Mesenchymal stem cell (in vitro differentiated cells and primary cell): ENCODE measurements around the gene SETX.
A peak's percentile ranks its signal among the peaks of the same experiment; 100 is the strongest.
"Not testable (repeated sequence)": the region's sequence is repeated elsewhere in the genome, so short reads cannot be mapped to it uniquely, and the experiment has no call there.

Experiments used
- DNase-seq: peaks from one replicate; pipeline ENCODE4 v3.0.0-alpha.2; 2013
- H2AFZ ChIP-seq: one replicate; pipeline ENCODE4 v1.6.1; 2013; ENCODE audit warnings: low read depth, mild to moderate bottlenecking, control low read depth, inconsistent platforms, low read length, moderate library complexity
- H2AK5ac ChIP-seq: 2 replicates; pipeline ENCODE4 v1.6.1; 2013; ENCODE audit warnings: low read length, moderate library complexity, mild to moderate bottlenecking, inconsistent platforms; ENCODE audit not compliant: severe bottlenecking
- H2BK120ac ChIP-seq: one replicate; pipeline ENCODE4 v1.6.1; 2013; ENCODE audit warnings: low read depth, mild to moderate bottlenecking, inconsistent platforms, low read length, moderate library complexity
- H2BK12ac ChIP-seq, 2 experiments: one replicate each; pipeline ENCODE4 v1.6.1; 2013; ENCODE audit warnings: inconsistent platforms in 2 of 2, low read length in 2 of 2, mild to moderate bottlenecking in 2 of 2, moderate library complexity in 2 of 2, control low read depth in 1 of 2
- H2BK15ac ChIP-seq: one replicate; pipeline ENCODE4 v1.6.1; 2013; ENCODE audit warnings: mild to moderate bottlenecking, low read depth, inconsistent platforms; ENCODE audit not compliant: poor library complexity, severe bottlenecking
- H2BK5ac ChIP-seq: 2 replicates; pipeline ENCODE4 v1.6.1; 2013; ENCODE audit warnings: low read depth, mild to moderate bottlenecking, low read length, control low read depth, inconsistent platforms; ENCODE audit not compliant: poor library complexity, severe bottlenecking
- H3K14ac ChIP-seq, 2 experiments: one replicate each; pipeline ENCODE4 v1.6.1; 2013; ENCODE audit warnings: inconsistent platforms in 2 of 2, low read length in 2 of 2, control low read depth in 1 of 2, mild to moderate bottlenecking in 1 of 2, moderate library complexity in 1 of 2
- H3K18ac ChIP-seq, 2 experiments: one replicate each; pipeline ENCODE4 v1.6.1; 2013; ENCODE audit warnings: inconsistent platforms in 2 of 2, low read length in 2 of 2, control low read depth in 1 of 2, low read depth in 1 of 2, mild to moderate bottlenecking in 1 of 2
- H3K23ac ChIP-seq, 2 experiments: one replicate each; pipeline ENCODE4 v1.6.1; 2013; ENCODE audit warnings: inconsistent platforms in 2 of 2, low read length in 2 of 2, mild to moderate bottlenecking in 2 of 2, moderate library complexity in 2 of 2, control low read depth in 1 of 2
- H3K27ac ChIP-seq: 2 replicates; pipeline ENCODE4 v1.5.1; 2013; ENCODE audit warnings: mild to moderate bottlenecking, moderate library complexity, low read length, control low read depth, inconsistent platforms; ENCODE audit not compliant: poor library complexity, severe bottlenecking
- H3K27me3 ChIP-seq, 2 experiments: 2 replicates each; pipeline versions ENCODE4 v1.6.1 to v1.7.0; 2013; ENCODE audit warnings: low read length in 2 of 2, mild to moderate bottlenecking in 2 of 2, moderate library complexity in 2 of 2, control low read depth in 1 of 2, inconsistent platforms in 1 of 2; ENCODE audit not compliant: control insufficient read depth in 1 of 2, insufficient read depth in 1 of 2
- H3K36me3 ChIP-seq, 2 experiments: 2 replicates each; pipeline versions ENCODE4 v1.6.1 to v1.7.0; 2013; ENCODE audit warnings: low read length in 2 of 2, control low read depth in 1 of 2, inconsistent platforms in 1 of 2, low read depth in 1 of 2, mild to moderate bottlenecking in 1 of 2; ENCODE audit not compliant: insufficient read depth in 2 of 2, control insufficient read depth in 1 of 2
- H3K4ac ChIP-seq, 2 experiments: one replicate each; pipeline ENCODE4 v1.6.1; 2013; ENCODE audit warnings: inconsistent platforms in 2 of 2, low read length in 2 of 2, mild to moderate bottlenecking in 2 of 2, moderate library complexity in 2 of 2, control low read depth in 1 of 2, low read depth in 1 of 2
- H3K4me1 ChIP-seq: 2 replicates; pipeline ENCODE4 v1.6.1; 2013; ENCODE audit warnings: low read depth, low read length, control low read depth; ENCODE audit not compliant: control insufficient read depth, insufficient read depth
- H3K4me2 ChIP-seq: 2 replicates; pipeline ENCODE4 v1.6.1; 2013; ENCODE audit warnings: low read length, mild to moderate bottlenecking, inconsistent platforms; ENCODE audit not compliant: poor library complexity, severe bottlenecking
- H3K4me3 ChIP-seq, 2 experiments: 2 replicates each; pipeline versions ENCODE4 v1.5.1 to v1.7.0; 2013; ENCODE audit warnings: low read length in 2 of 2, mild to moderate bottlenecking in 2 of 2, control low read depth in 1 of 2, low read depth in 1 of 2; ENCODE audit not compliant: insufficient read depth in 1 of 2
- H3K79me1 ChIP-seq: replicated peaks from 2 replicates; pipeline ENCODE4 v1.6.1; 2013; ENCODE audit warnings: mild to moderate bottlenecking, control low read depth, low read length, inconsistent platforms; ENCODE audit not compliant: poor library complexity, severe bottlenecking
- H3K9ac ChIP-seq: 2 replicates; pipeline ENCODE4 v1.7.0; 2013; ENCODE audit warnings: mild to moderate bottlenecking, low read length, moderate library complexity
- H3K9me3 ChIP-seq: 2 replicates; pipeline ENCODE4 v1.7.0; 2013; ENCODE audit warnings: mild to moderate bottlenecking, low read length; ENCODE audit not compliant: control insufficient read depth
- H4K8ac ChIP-seq: one replicate; pipeline ENCODE4 v1.6.1; 2013; ENCODE audit warnings: inconsistent platforms, mild to moderate bottlenecking, low read length, moderate library complexity
- H4K91ac ChIP-seq: one replicate; pipeline ENCODE4 v1.6.1; 2013; ENCODE audit warnings: mild to moderate bottlenecking, low read length, inconsistent platforms
- WGBS: methylation state at CpG from one replicate; pipeline ENCODE4 v1.1.7; 2013; ENCODE audit warnings: mixed read lengths; 5-methylcytosine and 5-hydroxymethylcytosine counted together

SETX gene

DNA sequence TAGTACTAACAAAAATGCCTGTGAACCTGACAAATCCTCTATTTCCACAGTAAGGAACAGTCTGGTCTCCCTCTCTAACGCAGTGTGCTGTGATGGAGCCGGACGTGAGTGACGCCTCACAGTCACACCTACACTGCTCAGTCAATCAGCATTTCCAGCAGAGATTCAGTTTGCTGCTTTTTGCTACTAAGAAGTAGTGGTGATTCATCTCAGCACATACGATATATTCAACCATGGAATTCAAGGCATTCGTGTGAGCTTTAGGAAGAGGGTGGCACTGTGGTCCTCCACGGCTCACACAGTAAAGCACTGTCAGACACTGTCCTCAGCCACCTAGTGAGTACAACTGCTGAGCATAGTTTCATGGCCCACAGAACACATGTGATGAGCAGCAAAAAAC, 70.9 kb downstream of the SETX start:
- Histone ChIP-seq H2AFZ (no peak overlapping the region), H3K14ac (no peak overlapping the region), H3K4me2 (no peak overlapping the region), H2BK5ac (no peak overlapping the region), H3K9me3 (no peaks in the 10 kb centered on the region), H2BK12ac (no peak overlapping the region), H3K4ac (no peak overlapping the region), H3K27me3 (no peaks in the 10 kb centered on the region), H3K4me1 (peaks cover 2% of the 10 kb centered on the region), H3K9ac (no peak overlapping the region), H2AK5ac (no peak overlapping the region), H4K8ac (no peak overlapping the region), H3K18ac (no peak overlapping the region), H3K23ac (no peak overlapping the region), H3K79me1 (peaks cover 25% of the 10 kb centered on the region), H3K27ac (peak overlapping the region; percentile 4), H2BK120ac (no peak overlapping the region), H3K4me3 (no peak overlapping the region), H2BK15ac (no peak overlapping the region), H4K91ac (no peak overlapping the region), H3K36me3 (peaks cover 37 to 88% of the 10 kb centered on the region in 2 experiments)
- DNase-seq, result peak; percentile 11
- WGBS, result 86% methylated on average over 7 of the region's 7 CpGs

DNA sequence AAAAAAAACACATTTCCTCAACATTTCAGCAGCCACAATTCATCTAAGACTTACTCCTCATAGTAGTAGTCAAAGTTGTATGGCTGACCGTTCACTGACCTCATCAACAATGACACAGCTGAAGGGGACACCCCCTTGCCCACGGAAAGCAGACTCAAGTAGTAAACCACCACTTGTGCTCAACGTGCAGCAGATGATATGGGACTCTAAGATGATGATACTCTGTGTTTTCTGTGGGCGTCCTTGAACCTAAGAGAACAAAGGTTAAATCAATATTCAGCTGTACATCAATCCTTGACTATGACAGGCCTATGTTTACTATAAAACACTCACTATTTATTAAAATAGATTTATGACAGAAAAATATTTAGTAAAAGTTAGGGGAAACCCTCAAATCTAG, 71.6 kb downstream of the SETX start:
- Histone ChIP-seq H3K23ac (no peak overlapping the region), H2AFZ (no peak overlapping the region), H3K9ac (no peak overlapping the region), H3K9me3 (no peaks in the 10 kb centered on the region), H3K4ac (no peak overlapping the region), H3K27ac (no peak overlapping the region), H2BK12ac (no peak overlapping the region), H2BK120ac (no peak overlapping the region), H3K4me2 (no peak overlapping the region), H3K18ac (no peak overlapping the region), H4K91ac (no peak overlapping the region), H2AK5ac (no peak overlapping the region), H3K36me3 (peaks cover 37 to 93% of the 10 kb centered on the region in 2 experiments), H2BK5ac (no peak overlapping the region), H3K4me3 (no peak overlapping the region), H3K27me3 (no peaks in the 10 kb centered on the region), H3K4me1 (peaks cover 2% of the 10 kb centered on the region), H4K8ac (no peak overlapping the region), H3K79me1 (peaks cover 27% of the 10 kb centered on the region), H3K14ac (no peak overlapping the region), H2BK15ac (no peak overlapping the region)
- no peak for DNase-seq
- 94% methylated on average over 3 of the region's 4 CpGs for WGBS

DNA sequence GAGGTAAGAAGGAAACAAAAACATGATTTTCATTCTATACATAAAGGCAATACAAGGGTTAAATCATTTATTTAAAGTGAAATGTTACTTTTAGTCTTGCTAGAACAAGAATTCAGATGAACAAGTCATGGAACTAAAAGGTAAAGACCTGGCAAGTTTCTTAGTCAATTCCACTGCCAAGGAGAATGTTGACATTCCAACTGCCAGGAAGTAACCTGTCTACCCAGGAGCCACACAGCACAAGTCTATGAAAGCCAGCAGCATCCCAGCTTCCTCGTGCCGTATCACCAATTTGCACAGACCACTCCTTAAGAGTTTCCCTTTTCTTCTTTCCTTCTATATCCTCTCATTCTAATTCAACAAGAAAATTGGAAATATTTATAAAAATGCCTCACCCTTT, 79.9 kb downstream of the SETX start:
- Histone ChIP-seq H2BK5ac (no peak overlapping the region), H3K27ac (no peak overlapping the region), H4K91ac (no peak overlapping the region), H3K27me3 (no peaks in the 10 kb centered on the region), H3K4ac (no peak overlapping the region), H3K23ac (no peak overlapping the region), H2AFZ (no peak overlapping the region), H3K9ac (no peak overlapping the region), H3K4me1 (no peaks in the 10 kb centered on the region), H2BK15ac (no peak overlapping the region), H3K4me3 (no peak overlapping the region), H2AK5ac (no peak overlapping the region), H3K18ac (no peak overlapping the region), H3K4me2 (no peak overlapping the region), H3K36me3 (peaks cover 44 to 97% of the 10 kb centered on the region in 2 experiments), H3K79me1 (peaks cover 21% of the 10 kb centered on the region), H3K14ac (no peak overlapping the region), H3K9me3 (no peaks in the 10 kb centered on the region), H4K8ac (no peak overlapping the region), H2BK120ac (no peak overlapping the region), H2BK12ac (no peak overlapping the region)
- 99% methylated on average over 2 of the region's 2 CpGs for WGBS
- no peak for DNase-seq

DNA sequence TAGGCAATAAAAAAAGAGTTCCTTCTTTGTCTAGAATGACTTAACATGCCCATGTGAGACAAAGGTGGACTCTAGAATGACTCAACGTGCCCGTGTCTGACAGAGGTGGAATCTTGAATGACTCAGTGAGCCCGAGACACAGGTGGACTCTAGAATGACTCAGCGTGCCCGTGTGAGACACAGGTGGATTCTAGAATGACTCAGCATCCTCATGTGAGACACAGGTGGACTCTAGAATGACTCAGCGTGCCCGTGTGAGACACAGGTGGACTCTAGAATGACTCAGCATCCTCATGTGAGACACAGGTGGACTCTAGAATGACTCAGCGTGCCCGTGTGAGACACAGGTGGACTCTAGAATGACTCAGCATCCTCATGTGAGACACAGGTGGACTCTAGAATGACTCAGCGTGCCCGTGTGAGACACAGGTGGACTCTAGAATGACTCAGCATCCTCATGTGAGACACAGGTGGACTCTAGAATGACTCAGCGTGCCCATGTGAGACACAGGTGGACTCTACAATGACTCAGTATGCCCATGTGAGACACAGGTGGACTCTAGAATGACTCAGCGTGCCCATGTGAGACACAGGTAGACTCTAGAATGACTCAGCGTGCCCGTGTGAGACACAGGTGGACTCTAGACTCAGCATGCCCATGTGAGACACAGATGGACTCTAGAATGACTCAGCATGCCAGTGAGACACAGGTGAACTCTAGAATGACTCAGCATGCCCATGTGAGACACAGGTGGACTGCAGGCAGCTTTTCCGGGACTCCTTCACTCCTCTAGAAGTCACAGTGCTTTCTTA, 84.9 kb downstream of the SETX start:
- not testable (repeated sequence) for H4K8ac ChIP-seq, H3K14ac ChIP-seq, H3K23ac ChIP-seq, H3K27me3 ChIP-seq, H4K91ac ChIP-seq, H3K9ac ChIP-seq, H3K4me1 ChIP-seq, H3K4me3 ChIP-seq, H3K9me3 ChIP-seq, H2BK120ac ChIP-seq, H3K27ac ChIP-seq, H3K4me2 ChIP-seq, H3K18ac ChIP-seq, H2BK15ac ChIP-seq, H2AK5ac ChIP-seq, H3K4ac ChIP-seq, H2BK12ac ChIP-seq, H2AFZ ChIP-seq, H2BK5ac ChIP-seq
- peaks cover 22% of the 10 kb centered on the region for H3K79me1 ChIP-seq
- peaks cover 41 to 91% of the 10 kb centered on the region in 2 experiments for H3K36me3 ChIP-seq
- peak; percentile 26 for DNase-seq
- WGBS, result 88% methylated on average over 10 of the region's 16 CpGs
